ENCODE measurements around the gene ANKRD39.

The ANKRD39 gene

GRCh38 chr2:96888072-96889011 is 30.5 kb upstream of the ANKRD39 start:
- in situ Hi-C loops (cut with HindIII; ENCODE audit: low sequenced_read_pairs) = no loop called here

DNA sequence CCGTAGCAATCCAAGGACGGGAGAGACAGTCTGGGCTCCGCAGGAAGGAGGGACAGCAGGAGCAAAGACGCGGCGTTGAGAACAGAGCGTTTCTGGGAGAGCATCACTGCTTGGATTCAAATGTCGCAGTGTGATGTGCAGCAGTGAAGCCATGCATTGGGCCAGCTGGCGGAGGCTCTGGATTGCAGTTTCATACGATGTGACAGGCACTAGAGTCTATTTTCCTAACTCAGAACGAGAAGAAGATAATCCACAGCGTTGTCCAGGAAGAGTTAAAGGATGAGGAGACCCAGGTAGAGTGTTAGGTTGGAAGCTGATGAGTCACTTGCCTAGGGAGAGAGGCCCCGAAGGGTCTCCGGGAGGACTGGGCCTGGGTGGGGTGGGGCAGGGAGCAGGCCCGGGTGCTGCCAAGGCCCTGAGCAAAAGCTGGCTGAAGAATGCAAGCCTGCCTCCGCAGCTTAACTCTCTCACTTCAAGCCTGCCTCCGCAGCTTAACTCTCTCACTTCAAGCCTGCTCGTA is 29.7 kb upstream of the ANKRD39 start:
- in situ Hi-C loops (cut with HindIII; ENCODE audit: low sequenced_read_pairs) = no loop called here

DNA sequence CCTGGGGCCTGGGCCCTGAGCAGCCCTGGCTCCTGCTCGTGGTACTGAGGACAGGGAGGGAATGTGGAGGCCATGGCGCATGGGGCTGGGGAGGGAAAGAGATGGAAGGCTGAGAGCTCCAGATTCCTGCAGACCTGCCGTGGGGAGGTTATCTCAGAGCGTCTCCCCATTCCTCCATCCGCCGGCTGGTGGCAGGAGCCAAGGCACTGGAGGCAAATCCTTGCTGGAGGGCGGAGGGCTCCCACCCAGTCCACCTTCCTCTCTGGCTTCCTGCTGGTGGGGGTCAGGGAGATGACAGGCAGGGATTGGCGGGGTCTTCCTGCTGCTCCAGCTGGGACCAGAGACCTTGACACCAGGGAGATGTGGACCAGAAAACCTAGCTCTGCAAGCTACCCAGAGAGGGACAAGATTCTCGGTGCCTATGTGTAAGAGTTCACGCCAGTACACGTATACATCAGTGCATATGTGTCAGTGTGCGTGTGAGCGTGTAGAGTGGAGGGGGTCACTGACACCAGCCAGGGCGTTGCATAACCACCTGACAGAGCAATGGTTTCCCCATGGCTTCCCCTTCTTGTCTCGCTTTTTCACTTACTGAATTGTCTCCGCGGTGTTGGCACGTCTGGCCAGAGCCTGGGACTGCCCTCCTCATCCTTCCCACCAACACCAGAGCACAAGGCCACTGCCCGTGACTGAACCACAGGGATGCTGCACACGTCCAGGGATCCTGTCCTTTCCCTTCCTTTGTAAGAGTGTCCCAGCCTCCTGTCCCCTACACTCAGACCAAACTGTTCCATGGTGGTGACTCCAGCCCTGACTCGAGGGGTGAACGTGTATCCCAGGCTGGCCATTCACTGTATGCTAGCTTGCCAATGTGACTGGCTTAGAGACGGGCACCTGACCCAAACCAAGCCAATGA is 27.9 kb upstream of the ANKRD39 start:
- in situ Hi-C loops (cut with HindIII; ENCODE audit: low sequenced_read_pairs) = no loop called here

- in situ Hi-C loops (cut with HindIII; ENCODE audit: low sequenced_read_pairs) = no loop called here
Measured at GRCh38 chr2:96884299-96885094, 26.7 kb upstream of the ANKRD39 start.

GRCh38 chr2:96883306-96883705 is 25.5 kb upstream of the ANKRD39 start:
- in situ Hi-C loops (cut with HindIII; ENCODE audit: low sequenced_read_pairs) = no loop called here

DNA sequence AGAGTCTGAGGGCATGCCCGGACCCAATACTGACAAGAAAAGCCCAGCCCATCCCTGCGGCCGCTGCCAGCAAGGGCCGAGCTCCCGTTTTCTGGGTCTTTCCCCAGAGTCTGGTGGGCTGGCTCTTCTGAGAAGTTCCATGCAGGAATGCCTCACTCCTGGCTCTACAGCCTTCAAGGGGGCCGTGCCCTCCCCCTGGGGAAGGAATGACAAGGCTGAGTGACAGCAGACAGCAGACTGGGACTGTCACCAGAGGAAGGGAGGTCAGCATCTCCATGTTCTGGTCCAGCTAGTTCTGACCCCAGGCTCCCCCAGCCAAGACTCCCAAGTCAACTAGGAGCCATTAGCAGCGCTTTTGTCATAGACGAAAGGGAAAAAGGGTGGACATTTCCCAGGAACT is 25.1 kb upstream of the ANKRD39 start:
- in situ Hi-C loops (cut with HindIII; ENCODE audit: low sequenced_read_pairs) = no loop called here

DNA sequence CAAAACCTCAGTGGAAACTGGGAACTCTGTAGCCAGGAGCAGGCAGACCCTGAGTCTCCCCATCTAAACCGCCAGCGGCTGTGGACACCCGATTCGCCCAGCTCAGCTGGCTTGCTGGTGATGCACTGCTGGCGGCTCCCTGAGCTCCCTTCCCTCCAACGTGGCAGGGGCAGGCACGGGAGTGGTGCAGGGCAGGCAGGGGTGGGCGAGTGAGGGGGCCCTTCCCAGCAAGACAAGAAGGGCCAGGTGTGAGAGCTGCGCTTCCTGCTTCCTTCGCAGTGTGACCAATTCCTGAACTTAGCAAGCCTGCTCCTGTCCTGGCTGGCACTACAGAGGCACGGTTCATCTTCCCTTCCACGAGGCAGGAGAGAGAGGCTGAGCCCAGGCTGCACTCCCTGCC is 24.4 kb upstream of the ANKRD39 start:
- in situ Hi-C loops (cut with HindIII; ENCODE audit: low sequenced_read_pairs) = no loop called here

DNA sequence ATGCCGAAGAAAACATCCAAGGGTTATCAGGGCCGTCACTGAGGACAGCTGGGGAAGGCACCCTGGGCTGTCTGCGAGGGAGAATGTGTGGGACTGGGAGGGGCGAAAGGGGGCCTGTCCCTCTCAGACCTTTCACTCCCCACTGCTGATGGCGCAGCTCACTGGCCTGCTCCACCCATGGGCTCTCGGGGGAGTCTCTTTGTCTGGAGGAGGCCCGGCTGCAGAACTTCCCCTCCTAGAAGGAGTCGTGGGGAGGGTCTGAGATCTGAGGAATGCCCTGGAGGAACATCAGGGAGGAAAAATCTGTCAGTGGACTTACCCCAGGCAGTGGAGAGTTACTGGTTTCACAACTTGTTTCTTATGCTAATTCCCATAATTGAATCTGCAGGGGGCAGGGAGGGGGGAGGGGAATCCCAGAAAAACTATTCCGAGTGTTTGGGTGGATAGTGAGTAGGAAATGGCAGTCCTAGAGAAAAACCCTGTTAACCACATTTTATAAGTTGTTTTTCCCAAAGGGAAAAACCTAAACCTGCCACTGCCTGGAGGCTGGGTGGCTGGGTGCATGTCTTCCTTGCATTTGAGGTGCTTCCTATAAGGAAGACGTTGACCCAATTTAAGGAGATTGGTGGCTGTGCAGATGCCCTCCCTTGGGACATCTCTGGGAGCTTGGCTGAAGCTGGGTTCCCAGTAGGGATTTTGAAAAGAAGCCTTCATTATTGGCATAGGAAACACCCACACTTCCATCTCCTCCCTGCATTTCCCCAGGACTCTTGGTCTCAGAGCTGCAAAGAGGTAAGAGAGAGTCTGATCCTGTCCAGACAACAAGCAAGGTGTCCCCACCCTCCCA is 23.8 kb upstream of the ANKRD39 start:
- in situ Hi-C loops (cut with HindIII; ENCODE audit: low sequenced_read_pairs) = no loop called here

DNA sequence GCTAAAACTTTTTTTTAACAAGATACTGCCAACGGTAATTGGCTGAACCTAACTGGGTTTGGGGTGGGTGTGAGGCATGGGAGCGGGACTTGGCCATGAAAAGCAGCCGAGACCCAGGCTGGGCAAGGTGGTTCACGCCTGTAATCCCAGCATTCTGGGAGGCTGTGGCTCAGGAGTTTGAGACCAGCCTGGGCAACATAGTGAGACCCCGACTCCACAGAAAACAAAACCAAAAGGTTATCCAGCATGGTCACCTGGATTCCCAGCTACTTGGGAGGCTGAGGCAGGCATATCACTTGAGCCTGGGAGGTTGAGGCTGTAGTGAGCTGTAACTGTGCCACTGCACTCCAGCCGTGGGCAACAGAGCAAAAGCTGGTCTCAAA is 23.1 kb upstream of the ANKRD39 start:
- in situ Hi-C loops (cut with HindIII; ENCODE audit: low sequenced_read_pairs) = no loop called here

GRCh38 chr2:96879545-96880040 is 21.8 kb upstream of the ANKRD39 start:
- in situ Hi-C loops (cut with HindIII; ENCODE audit: low sequenced_read_pairs) = no loop called here

- in situ Hi-C loops (cut with HindIII; ENCODE audit: low sequenced_read_pairs) = no loop called here
Measured at GRCh38 chr2:96878796-96879544, 21.2 kb upstream of the ANKRD39 start.

DNA sequence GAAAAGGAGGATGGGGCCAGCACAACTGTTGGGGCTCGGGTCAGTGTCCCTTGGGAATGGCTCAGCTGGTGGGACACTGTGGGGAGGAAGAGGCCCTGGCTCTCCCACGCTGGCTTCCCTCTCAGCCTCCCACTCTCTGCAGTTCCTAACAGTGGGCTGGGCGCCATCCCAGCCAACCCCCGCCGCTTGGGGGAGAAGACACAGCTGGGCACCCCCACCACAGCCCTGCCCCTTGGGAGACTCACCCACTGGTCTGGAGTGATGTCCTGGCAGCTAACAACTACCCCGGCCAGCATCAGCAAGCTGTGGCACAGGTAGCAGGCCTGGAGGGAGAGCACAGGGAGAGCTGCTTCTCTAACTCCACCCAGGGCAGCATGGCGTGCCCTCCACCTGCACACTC is 20.4 kb upstream of the ANKRD39 start:
- in situ Hi-C loops (cut with HindIII; ENCODE audit: low sequenced_read_pairs) = no loop called here

DNA sequence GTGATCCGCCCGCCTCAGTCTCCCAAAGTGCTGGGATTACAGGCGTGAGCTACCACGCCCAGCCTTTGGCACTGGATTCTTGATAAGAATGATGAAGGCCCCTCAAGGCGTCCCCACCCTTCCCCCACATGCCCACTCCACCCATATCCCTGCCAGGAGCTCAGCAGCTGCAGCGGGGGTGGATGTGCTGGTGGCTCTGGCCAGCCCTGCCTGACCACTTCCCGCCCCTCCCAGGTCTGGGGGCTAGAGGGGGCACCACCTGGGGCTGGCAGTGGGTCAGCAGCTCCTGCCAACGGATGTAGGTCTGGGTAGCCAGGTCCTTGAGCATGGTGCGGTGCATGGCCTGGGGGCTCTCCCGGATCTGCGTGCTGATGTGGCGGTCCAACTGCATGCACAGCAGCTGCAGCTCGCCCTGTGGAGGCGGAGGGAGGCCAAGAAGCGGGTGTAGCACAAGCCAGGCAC is 19.8 kb upstream of the ANKRD39 start:
- in situ Hi-C loops (cut with HindIII; ENCODE audit: low sequenced_read_pairs) = no loop called here

DNA sequence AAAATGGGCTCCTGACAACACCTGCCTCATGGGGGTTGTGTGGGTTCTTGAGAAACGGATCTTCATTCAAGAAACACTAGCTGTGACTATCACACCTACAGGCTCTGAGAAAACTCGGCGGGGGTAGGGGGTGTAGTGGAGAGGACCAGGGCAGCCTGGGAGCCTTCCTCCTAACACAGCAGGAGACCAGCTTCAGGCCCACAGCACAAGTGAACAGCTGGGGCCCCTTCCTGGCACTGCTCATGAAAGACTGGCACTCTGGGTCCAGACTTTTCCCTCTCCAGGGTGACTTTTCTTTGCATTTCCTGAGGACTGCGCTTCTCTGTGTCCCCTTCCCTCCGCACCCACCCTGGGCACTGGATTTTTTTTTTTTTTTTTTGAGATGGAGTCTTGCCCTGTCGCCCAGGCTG is 19.2 kb upstream of the ANKRD39 start:
- in situ Hi-C loops (cut with HindIII; ENCODE audit: low sequenced_read_pairs) = no loop called here

DNA sequence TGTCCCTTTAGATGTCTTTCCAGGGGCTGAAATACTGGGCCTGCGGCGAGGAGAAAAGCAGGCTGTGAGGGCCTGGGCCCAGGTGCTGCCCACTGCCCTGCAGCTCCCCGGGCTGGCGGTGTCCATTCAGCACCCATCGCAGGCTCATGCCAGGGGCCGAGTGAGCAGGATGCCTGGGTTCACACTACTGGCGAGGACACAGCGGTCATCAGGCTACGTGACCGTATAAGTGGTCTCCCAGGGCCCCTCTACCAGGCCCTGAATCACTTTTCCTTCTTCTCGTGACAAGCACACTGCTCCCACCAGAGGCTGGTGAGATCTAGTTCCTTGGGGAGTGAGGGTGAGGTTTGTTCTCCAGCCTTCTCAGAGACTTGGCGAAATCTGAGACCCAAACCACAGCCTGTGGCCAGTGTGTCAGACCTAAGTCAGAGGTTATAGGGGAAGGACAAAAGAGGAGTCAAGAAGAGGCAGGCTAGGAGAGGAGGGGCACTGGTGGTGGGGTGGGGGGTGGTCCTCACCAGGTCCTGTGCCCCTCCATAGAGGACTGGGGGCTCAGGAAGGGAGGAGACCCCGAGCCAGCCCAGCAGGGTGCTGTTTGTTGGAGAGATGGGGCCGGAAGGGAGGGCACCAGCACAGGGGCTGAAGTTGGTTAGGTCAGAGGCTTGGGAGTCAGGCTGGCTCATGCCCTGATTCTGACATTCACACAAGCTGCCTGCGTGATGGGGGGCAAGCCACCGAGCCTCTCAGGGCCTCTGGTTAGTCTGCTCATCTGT is 18.6 kb upstream of the ANKRD39 start:
- in situ Hi-C loops (cut with HindIII; ENCODE audit: low sequenced_read_pairs) = no loop called here

DNA sequence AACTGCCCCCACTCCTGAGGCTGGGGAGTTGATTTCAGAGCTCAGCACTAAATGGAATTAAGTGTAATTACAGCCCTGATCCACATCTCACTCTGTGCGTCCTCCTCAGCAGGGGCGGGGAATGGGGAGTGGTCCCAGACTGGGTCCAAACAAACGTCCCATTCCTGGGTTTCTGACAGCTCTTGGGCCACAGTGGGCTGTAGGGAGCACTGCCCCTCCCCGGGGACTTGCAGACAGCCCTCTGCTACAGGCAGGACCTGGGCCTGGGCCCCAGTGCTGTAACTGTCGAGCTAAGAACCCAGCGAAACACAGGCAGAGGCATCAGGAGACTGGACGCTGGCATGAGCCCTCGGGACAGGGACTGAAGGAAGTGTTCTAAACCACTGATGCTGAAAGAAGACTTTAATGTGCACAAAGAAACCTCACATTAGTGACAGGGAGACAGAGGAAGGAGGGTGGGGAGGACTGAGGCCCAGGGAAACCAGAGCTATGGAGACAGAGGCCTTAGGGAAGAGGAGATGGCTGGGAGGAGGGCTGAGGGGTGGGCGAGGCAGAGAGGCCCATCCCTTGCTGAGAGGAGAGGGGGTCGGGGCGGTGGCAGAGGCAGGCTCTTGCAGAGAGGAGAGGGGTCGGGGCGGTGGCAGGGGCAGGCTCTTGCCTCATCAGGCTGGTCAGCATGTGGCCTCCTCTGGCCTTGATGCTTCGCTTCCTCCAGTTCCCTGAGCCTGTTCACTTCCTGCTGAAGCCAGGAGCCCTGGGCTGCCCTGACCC is 17.9 kb upstream of the ANKRD39 start:
- in situ Hi-C loops (cut with HindIII; ENCODE audit: low sequenced_read_pairs) = no loop called here

DNA sequence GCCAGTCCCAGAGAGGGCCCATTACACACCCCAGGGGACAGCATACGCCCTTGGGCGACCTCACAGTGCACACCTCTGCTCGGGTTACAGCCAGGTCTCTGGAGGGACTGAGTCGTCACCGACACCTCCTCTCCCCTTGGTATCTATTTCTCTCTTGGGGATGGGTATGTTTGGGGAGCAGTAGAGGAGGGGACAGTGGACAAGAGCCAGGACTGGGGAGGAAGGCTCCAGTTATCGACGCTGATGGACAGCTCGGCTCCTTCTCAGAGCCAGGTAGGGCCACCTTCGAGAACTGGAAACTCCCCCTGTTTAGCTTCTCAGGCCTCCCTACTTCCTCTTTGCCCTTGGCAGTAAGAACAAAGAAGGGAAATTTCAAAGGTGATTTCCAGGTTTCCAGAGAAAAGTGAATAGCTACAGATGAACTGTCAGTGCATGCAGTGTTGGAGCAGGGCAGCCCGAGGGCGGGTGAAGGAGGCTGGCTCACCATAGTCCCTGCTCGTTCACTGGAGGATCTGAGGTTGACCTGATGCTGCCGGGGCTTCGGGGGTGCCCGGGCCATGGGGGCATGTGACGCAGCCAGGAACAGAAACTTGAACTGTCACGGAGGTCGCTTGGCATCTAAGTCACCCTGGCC is 16.5 kb upstream of the ANKRD39 start:
- in situ Hi-C loops (cut with HindIII; ENCODE audit: low sequenced_read_pairs) = no loop called here

Data from endothelial cell of hepatic sinusoid (primary cell).